HG02642 (cell line): Measurements from ENCODE around the gene MIDN.
"Not testable (repeated sequence)": the region's sequence is repeated elsewhere in the genome, so short reads cannot be mapped to it uniquely, and the experiment has no call there.

ENCODE experiments used
- ATAC-seq: cut with Tn5 transposase; IDR thresholded peaks from one replicate; pipeline ENCODE4 v1.9.1; 2021; ENCODE audit warnings: mild to moderate bottlenecking; ENCODE audit not compliant: unreplicated experiment, poor library complexity

The MIDN gene

DNA sequence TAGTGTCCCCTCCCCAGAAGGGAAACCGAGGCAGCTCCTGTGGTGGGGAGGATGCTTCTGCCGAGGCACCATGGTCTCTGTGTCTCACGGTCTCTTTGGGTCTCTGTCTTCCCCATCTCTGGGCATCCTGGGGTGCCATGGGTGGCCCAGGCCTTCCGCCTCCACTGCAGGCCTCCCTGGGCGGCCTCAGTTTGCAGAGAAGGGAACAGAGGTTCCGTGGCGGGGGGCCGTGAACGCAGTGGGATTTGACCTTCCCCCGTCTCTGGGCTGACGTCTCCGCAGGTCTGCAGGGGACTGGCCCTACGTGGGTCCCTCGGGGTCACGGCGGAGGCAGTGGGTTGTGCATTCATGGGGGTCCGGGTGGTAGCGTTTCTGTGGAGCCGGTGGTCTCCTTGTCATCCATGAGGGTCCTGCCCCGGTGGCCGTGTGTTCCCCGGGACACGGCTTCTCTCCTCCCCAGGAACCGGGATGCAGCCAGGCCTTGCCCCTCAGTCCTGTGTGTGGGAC, 41.9 kb downstream of the MIDN start:
- ATAC-seq, result no peak

DNA sequence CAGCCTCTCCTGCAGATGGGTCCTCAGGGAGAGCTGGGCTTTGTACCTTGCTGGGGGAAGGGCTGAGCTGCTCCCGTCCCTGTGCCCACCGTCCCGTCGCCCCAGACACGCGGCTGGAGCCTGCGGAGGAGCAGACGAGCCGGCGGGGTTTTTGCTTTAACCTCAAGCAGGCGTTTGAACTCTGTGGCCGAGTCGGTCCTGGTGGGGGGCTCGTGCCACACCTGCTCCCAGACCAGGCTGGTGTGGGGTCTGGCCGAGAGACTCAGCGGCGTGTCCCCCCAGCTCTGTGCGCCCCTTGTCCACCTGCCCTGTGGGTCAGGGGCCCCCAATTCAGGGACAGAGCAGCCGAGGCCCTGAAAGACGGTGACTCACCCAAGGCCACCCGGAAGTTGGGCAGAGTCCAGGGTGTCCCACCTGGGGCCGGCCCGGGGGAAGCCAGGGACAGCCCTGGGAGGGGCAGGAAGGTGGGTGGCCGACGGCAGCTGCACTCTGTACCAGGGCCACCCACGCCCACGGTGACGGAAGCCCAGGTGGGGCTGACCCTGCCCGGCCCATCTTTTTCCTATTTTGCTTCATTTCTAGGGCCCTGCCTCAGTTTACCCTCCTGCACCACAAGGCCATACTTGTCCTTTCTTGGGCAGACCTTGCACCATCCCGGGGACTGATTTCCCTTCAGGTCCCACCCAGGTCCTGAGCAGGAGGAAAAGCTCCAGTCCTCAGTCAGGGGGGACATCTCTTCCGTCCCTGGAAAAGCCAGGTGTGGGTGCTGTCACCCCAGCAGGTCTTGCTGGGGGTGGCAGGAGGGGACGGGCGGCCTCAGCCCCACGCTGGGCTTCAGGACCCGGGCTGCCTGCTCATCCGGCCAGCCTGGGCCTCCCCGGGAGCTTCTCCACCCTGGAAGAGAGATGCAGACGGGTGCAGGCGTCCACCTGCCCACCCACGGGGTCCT, 42.6 kb downstream of the MIDN start:
- ATAC-seq, result no peak

DNA sequence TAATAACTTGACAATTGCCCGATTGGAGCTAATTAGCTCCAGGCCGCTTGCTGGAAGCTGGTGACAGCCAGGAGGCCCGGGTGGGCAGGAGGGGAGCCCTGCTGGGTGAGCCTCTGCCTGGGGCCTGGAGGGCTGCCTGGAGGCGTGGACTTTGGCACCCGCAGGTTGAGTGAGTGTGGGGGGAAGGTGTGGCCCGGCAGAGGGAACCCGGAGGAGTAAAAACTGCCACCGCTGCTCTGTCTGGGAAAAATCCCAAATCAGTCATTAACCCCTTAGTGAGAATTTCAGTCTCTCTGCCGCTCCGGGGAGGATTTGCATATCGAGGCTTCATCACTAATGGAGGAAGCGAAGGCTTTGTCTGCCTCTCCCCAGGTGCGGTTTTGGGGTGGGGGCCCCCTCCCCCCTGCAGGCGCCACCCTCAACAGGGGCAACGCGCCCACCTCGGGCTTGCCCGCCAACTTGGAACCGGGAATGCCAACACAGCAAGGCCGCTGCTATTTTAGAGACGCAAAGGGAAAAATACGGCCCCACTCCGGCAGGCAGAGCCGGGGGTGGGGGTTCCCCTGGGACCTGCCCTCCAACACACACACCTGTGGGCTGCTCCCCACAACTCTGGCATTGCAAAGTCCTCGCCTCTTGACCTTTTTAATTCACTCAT, 43.5 kb downstream of the MIDN start:
- ATAC-seq, result no peak

DNA sequence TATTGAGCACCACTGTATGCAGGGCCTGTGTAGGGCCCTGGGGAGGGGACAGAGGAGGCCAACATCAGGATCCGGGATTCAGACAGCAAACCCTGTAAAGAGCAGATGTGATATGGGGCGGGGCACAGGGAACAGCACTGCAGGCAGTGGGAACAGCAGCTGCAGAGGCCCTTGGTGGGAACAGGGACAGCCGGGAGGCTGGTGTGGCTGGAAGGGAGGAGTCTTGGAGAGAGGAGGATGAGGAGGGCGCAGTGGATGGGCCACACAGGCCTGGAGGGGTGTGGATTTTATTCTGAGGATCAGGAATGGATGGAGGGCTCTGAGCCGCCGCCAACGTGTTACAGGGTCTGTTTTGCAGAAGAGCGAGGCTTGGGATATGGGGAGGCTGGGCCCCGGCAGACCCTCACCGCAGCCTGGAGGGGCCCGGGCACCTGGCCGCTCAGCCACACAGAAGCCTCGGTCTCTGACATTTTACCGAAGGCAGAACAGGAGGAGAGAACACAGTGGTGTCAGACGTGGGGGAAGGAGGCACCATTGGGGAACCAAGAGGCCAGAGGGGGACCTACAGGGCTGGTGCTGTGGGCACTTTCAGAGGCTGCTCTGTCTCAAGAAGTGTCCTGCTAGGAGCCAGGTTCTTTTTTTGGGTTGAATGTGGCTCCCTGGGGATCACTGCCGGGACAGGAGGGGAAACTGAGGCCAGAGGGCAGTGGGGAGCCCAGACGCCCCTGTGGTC, 44.2 kb downstream of the MIDN start:
- no peak for ATAC-seq

DNA sequence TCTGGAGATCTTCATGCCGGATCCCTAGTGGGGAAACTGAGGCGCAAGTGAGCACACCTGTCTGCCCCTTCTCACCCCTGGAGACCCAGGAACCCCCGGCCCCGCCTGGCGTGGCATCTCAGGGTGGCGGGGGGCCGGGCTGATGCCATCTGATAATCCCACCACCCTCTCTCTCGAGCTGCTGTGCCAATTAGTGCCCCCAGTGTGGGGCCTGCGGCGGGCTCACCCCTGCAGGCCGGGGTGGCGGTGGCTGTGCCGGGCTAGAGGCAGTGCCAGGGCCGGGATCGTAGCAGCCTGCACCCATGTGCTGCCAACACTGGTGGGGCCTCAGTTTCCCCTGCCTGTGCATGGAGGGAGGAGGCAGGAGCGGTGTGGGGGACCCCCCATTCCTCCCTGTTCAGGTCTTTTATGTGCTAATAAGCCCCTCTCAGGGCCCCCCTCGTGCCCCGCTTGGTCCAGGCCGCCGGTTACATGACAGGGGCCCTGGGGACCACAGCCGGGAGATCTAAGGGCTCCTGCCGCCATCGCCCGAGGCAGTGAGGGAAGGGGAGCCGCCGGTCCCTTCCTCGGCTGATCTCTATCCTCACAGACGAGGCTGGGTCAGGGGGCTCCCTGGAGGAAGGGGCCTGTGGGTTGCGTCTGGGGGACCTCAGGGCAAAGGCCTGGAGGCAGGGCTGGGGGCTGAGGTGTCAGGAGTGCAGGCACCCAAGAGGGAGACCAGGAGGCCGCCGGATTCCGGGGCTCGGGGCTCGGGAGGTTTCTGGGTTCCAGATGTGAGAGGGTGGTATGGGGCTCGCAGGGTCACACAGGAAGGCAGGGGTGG, 45.6 kb downstream of the MIDN start:
- no peak for ATAC-seq

DNA sequence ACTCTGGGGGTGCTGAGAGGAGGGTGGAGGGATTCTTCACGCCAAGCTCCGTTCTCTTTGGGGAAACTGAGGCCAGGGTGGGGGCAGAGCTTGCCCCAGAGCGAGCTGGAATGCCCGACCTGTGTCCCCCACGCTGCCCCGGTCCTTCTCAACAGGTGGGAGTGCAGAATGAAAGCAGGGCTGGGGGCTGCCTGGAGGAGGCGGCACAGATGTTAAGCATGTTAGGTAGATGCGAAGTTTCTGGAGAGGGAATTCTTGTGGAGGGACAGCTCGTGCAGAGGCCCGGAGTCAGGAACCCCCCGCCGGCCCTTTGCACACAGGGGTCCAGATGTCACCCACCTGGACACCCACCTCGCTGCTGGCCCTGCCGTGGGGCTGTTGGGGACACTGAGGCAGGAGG, 46.3 kb downstream of the MIDN start:
- ATAC-seq, result no peak

DNA sequence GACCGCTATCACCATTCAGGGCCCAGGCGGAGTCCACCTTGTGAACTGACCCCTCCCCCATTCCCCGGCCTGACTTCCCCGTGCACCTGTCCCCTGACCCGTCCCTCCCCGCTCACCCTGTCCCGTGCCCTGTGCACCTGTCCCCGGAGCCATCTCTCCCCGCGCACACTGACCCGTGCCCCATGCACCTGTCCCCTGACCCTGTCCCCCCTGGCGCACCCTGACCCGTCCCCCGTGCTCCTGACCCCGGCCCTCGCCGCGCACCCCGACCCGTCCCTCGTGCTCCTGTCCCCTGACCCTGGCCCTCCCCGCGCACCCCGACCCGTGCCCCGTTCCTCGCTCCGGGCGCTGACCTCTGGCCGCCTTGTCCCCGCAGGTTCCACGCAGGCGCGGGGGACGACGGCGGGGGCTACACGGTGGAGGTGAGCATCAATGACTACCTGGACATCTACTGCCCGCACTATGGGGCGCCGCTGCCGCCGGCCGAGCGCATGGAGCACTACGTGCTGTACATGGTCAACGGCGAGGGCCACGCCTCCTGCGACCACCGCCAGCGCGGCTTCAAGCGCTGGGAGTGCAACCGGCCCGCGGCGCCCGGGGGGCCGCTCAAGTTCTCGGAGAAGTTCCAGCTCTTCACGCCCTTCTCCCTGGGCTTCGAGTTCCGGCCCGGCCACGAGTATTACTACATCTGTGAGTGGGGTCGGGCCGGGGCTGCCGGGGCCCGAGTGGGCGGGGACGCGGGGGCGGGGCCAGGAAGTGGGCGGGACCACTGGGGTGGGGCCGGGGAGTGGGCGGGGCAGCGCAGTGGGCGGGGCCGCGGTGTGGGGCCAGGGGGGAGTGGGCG, 47.0 kb downstream of the MIDN start:
- ATAC-seq, result no peak

DNA sequence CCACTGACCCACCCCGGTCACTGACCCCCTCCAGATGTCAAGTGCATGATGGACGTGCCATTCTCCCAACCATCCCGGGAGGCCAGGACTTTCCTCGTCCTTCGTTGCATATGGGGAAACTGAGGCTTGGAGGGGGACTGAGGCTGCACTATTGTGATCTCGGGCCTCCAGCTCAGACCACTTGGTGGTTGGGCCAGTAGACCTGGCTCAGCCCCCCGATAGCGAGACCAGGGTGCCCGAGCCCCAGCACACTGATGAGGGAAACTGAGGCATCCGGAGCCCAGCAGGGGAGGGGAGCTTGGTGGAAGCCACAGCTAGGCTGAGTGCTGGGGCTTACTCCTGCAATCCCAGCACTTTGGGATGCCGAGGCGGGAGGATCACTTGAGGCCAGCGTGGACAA, 47.7 kb downstream of the MIDN start:
- ATAC-seq, result no peak

DNA sequence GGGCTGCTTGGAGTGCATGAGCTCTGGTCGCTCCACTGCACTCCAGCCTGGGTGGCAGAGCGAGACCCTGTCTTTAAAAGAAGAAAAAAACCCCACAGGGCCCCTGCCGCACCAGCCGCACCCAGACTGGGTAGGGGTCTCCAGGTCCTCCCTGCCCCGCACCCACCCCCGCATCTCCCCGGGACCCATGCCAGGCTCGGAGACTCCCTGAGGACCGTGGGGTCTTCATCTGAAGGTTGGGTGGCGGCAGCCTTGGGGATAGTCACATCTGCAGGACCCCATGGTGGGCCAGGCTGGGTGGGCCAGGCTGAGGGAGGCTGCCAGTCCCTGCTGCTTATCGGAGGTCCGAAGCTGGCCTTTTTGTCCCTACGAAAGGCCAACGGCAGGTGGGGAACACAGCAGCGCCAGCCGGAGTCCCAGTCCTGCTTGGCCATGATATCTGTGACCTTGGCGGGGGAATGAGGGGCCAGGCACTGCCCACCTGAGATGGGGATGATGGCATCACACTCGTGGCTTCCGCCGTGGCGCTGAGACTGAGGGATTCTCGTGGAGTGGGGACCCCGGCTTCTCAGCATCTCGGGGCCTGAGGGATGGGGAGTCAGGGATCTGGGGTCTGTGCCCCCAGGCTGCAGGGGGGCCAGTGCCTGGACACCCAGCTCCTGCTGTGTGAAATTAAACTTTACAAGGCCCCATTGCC, 48.3 kb downstream of the MIDN start:
- no peak for ATAC-seq

DNA sequence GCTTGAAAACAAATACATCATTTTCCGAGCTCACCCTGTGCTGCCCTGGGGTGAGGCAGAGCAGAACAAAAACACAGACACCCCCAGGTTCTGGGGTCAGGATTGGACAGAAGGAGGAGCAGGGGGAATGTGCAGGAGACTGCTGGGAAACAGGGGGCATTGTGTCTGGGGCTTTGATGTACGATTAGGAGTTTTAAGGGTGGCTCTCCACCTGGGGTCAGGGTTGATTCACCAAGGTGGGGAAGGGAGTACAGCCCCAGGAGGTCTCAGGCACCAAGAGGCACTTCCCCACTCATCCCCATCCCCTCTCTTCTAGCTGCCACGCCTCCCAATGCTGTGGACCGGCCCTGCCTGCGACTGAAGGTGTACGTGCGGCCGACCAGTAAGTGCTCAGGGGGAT, 49.9 kb downstream of the MIDN start:
- ATAC-seq, result no peak

DNA sequence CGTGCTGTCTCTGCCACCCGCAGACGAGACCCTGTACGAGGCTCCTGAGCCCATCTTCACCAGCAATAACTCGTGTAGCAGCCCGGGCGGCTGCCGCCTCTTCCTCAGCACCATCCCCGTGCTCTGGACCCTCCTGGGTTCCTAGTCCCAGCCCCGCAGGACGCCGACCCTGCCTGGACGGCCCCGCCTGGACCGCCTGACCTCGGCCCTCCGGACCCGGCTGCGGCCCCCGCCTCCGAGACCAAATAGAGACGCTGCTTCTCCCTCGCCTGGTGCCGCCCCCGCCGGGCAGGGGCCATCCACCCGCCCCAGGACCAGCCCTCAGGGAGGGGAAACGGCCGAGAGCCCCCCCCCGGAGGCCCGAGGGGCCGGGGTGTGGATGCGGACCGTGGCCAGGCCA, 51.4 kb downstream of the MIDN start:
- no peak for ATAC-seq

DNA sequence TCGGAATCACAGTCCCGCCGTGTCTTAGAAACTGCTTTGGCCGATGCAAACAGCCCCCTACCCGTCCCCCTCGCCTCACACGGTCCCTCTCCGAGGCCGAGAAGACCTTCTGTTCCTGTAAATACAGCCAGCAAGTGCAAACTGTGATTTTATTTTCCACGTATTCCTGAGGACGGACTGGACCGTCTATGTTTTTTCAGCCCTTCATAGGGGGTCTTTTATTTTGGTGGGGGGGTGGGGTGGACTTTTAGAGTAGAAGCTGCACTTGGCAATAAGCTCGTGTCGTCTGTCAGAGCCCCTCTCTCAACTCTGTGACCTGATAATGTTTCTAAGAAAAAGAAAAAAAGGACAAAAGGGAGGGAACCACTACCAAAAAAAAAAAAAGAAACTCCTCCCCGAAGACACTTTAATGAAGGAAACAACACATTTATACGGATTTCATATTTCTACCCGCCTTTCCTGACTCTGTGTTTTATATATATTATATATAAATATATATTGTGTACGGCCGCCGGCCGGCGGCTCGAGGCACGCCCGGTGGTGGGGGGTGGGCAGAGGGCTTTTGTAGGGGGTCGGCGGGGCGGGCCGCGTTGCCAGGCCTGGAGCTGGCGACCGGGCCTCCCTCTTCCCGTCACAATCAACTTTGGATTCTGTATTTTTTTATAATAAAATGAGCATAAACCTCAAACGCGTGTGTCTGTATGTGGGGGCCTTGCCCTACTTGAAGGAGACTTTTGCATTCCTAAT, 52.5 kb downstream of the MIDN start:
- ATAC-seq, result no peak

DNA sequence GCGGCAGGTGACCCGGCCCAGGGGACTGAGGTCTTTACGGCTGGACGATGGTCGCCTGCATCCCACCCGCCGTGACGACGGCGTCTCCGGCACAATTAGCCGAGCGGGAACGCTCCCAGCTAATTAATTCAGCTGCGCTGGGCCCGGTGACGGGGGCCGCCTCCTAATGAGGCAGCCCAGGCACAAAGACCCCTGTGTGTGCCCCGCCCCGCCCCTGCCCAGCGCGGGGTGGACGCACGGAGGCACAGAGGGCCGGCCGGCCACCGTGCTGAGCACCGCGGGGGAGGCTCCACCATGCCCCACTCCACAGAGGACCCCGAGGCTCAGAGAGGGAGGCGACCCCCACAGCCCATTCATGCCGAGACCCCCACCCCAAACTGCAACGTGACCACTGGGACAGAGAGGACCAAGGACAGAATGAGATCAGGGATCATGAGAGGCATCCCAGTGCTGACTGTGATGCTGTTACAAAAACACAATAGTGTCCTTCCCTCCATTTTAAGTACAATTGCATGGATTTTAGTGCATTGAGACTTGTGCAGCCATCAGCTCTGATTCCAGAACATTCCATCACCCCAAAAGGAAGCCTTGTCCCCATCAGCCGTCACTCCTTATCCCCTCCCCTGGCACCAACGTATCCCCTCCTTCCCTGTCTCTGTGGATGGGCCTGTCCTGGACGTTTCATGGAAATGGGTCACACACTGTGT, 54.3 kb downstream of the MIDN start:
- ATAC-seq, result no peak

DNA sequence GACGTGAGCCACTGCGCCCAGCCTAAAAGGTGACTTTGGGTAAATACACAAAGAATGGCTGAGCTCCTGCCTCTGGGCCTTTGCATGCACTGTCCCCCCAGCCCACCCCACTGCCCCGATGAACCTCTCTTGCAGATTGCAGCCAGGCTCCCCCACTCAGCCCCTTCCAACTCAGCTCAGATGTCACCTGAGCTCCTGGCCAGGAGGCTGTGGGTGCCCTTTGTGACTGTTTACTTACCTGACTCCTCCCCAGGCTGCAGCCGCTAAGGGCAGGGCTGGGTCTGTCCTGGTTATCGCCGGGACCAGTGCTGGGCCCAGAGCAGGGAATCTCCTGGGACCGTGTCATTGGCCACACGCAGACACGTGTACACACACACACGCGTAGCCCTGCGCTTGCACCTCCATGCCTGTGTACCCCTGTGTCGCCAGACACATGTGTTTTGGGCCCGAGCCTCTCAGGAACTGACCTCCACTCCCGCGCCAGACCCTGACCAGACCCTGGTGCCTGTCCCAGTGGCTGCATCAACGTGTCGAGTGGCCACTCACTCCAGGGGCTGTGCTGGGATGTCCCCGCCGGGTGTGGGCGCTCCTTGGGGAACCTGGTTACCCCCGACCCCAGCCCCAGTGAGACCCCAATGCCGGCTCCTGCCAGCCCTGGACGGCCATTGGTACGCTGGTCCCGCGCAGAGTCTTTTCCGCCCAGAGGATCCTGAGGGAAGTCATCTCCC, 56.0 kb downstream of the MIDN start:
- ATAC-seq, result no peak

DNA sequence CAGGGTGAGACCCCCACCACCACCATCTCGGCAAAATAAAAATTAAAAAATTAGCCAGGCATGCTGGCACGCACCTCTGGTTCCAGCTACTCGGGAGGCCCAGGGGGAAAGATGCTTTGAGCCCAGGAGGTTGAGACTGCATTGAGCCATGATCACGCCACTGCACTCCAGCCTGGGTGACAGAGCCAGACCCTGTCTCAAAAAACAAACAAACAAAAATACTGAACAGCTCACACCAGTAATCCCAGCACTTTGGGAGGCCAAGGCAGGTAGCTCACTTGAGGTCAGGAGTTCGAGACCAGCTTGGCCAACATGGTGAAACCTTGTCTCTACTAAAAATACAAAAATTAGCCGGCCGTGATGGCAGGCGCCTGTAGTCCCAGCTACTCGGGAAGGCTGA, 57.0 kb downstream of the MIDN start:
- ATAC-seq, result not testable (repeated sequence)

DNA sequence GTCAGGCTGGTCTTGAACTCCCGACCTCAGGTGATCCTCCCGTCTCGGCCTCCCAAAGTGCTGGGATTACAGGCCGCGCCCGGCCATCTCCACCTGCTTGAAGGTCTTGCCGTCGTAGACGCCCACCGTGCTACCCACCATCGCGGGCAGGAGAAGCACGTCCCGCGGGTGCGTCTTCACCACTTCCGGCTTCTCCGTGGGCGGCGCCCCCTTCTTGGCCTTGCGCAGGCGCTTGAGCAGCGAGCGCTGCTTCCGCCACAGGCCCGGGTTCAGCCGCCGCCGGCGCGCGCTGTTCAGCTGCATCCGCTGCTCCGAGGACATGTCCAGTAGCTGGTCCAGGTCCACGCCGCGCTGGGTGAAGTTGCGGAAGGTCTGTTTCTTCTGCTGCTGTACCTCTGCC, 58.9 kb downstream of the MIDN start:
- no peak for ATAC-seq
